Thyroid gland (tissue), 4 donors: ENCODE results near the gene C1QTNF12. TPM values are rescaled to one million over a fixed set of nuclear protein-coding genes. Genes with fewer than 3 reads are reported as not detected.
A peak's percentile ranks its signal among the peaks of the same experiment; 100 is the strongest.

Experiments used
- DNase-seq, 2 donors: peaks; one replicate each; pipeline ENCODE4 v3.0.0-alpha.2; 2019
- H3K27ac ChIP-seq, 3 donors: fragments of 200-600 bp; sonication (generic); 1 replicate in 2 of 3; 2 replicates in 1 of 3; pipeline ENCODE4 v1.5.1; 2016 to 2019; ENCODE audit warnings: mild to moderate bottlenecking in 1 of 3, moderate library complexity in 1 of 3
- H3K27me3 ChIP-seq: fragments of 200-600 bp; sonication (generic); one replicate; pipeline ENCODE4 v1.5.1; 2019
- H3K36me3 ChIP-seq, 2 donors: fragments of 200-600 bp; sonication (generic); one replicate each; pipeline ENCODE4 v1.5.1; 2016 to 2019
- H3K4me1 ChIP-seq, 2 donors: fragments of 200-600 bp; sonication (generic); one replicate each; pipeline ENCODE4 v1.5.1; 2017 to 2019
- H3K4me3 ChIP-seq, 3 donors: fragments of 200-600 bp; sonication (generic); replicated peaks in 1 of 3; 1 replicate in 2 of 3; 2 replicates in 1 of 3; pipeline ENCODE4 v1.5.1; 2016; ENCODE audit warnings: mild to moderate bottlenecking in 1 of 3
- H3K9me3 ChIP-seq: fragments of 200-600 bp; sonication (generic); one replicate; pipeline ENCODE4 v1.5.1; 2017
- CTCF ChIP-seq, 6 experiments: fragments of 200-600 bp in 3 of 6; fragments of 450-650 bp in 3 of 6; sonication (generic) in 3 of 6; IDR thresholded peaks; one replicate each; pipeline ENCODE4 v1.5.1; 2016 to 2019; ENCODE audit warnings: antibody characterized with exemption in 6 of 6, mild to moderate bottlenecking in 2 of 6, inconsistent platforms in 1 of 6, moderate library complexity in 1 of 6
- POLR2A ChIP-seq, 2 donors: fragments of 450-650 bp; IDR thresholded peaks; one replicate each; pipeline ENCODE4 v1.6.1; 2017; ENCODE audit warnings: antibody characterized with exemption in 2 of 2, mild to moderate bottlenecking in 2 of 2, moderate library complexity in 1 of 2
- WGBS, 2 donors: methylation state at CpG; one replicate each; pipeline ENCODE4 v1.1.5; 2017; 5-methylcytosine and 5-hydroxymethylcytosine counted together
- intact Hi-C: fragments of 100-400 bp; cut with DNase I; formaldehyde crosslinking; loops from one replicate; pipeline ENCODE4 v1.15.1; 2023
- total RNA-seq, 4 donors: library from RNA; depleted of rRNA; stranded (reverse); fragments of >200 nt; gene quantifications; one replicate each; pipeline ENCODE4 v1.2.3, GENCODE V29; 2016

C1QTNF12 gene
- total RNA-seq, 4 donors from 2014 or later = 0.83 TPM; not detected in 3

GRCh38 chr1:1208713-1209433 is 37.6 kb downstream of the C1QTNF12 start:
- 50 to 75% methylated on average over 31 to 32 of the region's 38 CpGs for WGBS, 2 donors
- TF ChIP-seq CTCF (IDR thresholded peaks at IDR 0.05) = no peak
- no peak for TF ChIP-seq POLR2A (IDR thresholded peaks at IDR 0.05)

GRCh38 chr1:1207571-1207892 is 39.0 kb downstream of the C1QTNF12 start:
- Histone ChIP-seq H3K27ac (no peak overlapping the region), H3K9me3 (no peaks in the 10 kb centered on the region), H3K4me1 (peaks cover 6 to 11% of the 10 kb centered on the region in 2 donors), H3K36me3 (no peaks in the 10 kb centered on the region), H3K27me3 (no peaks in the 10 kb centered on the region), H3K4me3 (no peak overlapping the region)
- intact Hi-C loops = no loop called here
- TF ChIP-seq POLR2A (IDR thresholded peaks at IDR 0.05) (no peak), CTCF (IDR thresholded peaks at IDR 0.05) (no peak)
- DNase-seq = no peak
- 58 to 69% methylated on average over 6 to 7 of the region's 11 CpGs for WGBS, 2 donors

More at GRCh38 chr1:1208713-1209433, 37.6 kb downstream of the C1QTNF12 start:
- no peak overlapping the region for H3K4me3 ChIP-seq
- intact Hi-C loops = no loop called here
- no peak overlapping the region for H3K27ac ChIP-seq
- no peaks in the 10 kb centered on the region for H3K36me3 ChIP-seq
- H3K4me1 ChIP-seq = peaks cover 6 to 11% of the 10 kb centered on the region in 2 donors
- no peaks in the 10 kb centered on the region for H3K27me3 ChIP-seq
- no peaks in the 10 kb centered on the region for H3K9me3 ChIP-seq
- no peak for DNase-seq

GRCh38 chr1:1206966-1207531 is 39.5 kb downstream of the C1QTNF12 start:
- Histone ChIP-seq H3K36me3 (no peaks in the 10 kb centered on the region), H3K27ac (no peak overlapping the region), H3K4me3 (no peak overlapping the region), H3K27me3 (no peaks in the 10 kb centered on the region), H3K4me1 (peaks cover 6 to 11% of the 10 kb centered on the region in 2 donors), H3K9me3 (no peaks in the 10 kb centered on the region)
- 50 to 63% methylated on average over 8 to 18 of the region's 19 CpGs for WGBS, 2 donors
- no peak for TF ChIP-seq CTCF (IDR thresholded peaks at IDR 0.05)
- TF ChIP-seq POLR2A (IDR thresholded peaks at IDR 0.05) = no peak
- no peak for DNase-seq
- intact Hi-C loops = no loop called here

GRCh38 chr1:1206376-1206965 is 40.1 kb downstream of the C1QTNF12 start, which contains the start of gene TNFRSF18:
TSS of gene TNFRSF18 (minus strand) at chr1:1206592. CDS start at chr1:1206571, 21 bp downstream.
- WGBS, 2 donors = 5 to 37% methylated on average over 5 to 21 of the region's 49 CpGs
- TF ChIP-seq CTCF (IDR thresholded peaks at IDR 0.05) (no peak), POLR2A (IDR thresholded peaks at IDR 0.05) (no peak)
- H3K36me3 ChIP-seq = no peaks in the 10 kb centered on the region
- no peaks in the 10 kb centered on the region for H3K9me3 ChIP-seq
- peaks cover 6 to 12% of the 10 kb centered on the region in 2 donors for H3K4me1 ChIP-seq
- H3K4me3 ChIP-seq = peak within 1 kb of the TSS in 1 of 3 donors; percentile 11
- DNase-seq = peak; percentile 50 to 51
- intact Hi-C loops = no loop called here
- H3K27ac ChIP-seq = no peak within 1 kb of the TSS
- no peaks in the 10 kb centered on the region for H3K27me3 ChIP-seq
